ENCODE measurements around the gene ABTB2.

The ABTB2 gene

DNA sequence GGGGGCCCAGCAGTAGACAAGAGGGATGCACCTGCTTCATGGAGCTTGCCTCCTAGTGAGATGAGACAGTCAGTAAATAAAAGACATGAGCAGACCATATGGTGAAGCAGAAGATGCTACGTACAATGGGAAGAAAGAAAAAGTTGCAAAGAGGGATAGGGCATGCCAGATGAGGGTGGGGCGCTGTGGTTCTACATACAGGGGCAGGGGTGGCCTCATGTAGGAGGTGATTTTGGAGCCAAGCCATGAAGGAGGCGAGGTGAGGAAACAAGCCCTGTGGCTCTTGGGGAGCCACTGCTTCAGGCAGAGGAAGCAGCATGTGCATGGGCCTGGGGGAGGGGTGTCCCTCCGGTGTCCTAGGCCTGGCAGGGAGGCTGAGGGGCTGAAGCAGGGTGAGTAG is 237.2 kb downstream of the ABTB2 start:
- H3K36me3 ChIP-seq (ENCODE audit: control insufficient read depth, insufficient read depth, low read length), result peaks cover 36% of the 10 kb centered on the region
- H3K27me3 ChIP-seq (replicated peaks; ENCODE audit: control insufficient read depth, insufficient read depth, low read length), result no peaks in the 10 kb centered on the region
- TF ChIP-seq, protein P1, sequence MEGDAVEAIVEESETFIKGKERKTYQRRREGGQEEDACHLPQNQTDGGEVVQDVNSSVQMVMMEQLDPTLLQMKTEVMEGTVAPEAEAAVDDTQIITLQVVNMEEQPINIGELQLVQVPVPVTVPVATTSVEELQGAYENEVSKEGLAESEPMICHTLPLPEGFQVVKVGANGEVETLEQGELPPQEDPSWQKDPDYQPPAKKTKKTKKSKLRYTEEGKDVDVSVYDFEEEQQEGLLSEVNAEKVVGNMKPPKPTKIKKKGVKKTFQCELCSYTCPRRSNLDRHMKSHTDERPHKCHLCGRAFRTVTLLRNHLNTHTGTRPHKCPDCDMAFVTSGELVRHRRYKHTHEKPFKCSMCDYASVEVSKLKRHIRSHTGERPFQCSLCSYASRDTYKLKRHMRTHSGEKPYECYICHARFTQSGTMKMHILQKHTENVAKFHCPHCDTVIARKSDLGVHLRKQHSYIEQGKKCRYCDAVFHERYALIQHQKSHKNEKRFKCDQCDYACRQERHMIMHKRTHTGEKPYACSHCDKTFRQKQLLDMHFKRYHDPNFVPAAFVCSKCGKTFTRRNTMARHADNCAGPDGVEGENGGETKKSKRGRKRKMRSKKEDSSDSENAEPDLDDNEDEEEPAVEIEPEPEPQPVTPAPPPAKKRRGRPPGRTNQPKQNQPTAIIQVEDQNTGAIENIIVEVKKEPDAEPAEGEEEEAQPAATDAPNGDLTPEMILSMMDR (IDR thresholded peaks at IDR 0.05; ENCODE audit: insufficient read depth, low read length, poor library complexity, severe bottlenecking), result no peak
- no peak overlapping the region for H3K4me3 ChIP-seq (replicated peaks; ENCODE audit: low read depth, low read length)
- no peak for DNase-seq (ENCODE audit: extremely low read depth, insufficient read length)

DNA sequence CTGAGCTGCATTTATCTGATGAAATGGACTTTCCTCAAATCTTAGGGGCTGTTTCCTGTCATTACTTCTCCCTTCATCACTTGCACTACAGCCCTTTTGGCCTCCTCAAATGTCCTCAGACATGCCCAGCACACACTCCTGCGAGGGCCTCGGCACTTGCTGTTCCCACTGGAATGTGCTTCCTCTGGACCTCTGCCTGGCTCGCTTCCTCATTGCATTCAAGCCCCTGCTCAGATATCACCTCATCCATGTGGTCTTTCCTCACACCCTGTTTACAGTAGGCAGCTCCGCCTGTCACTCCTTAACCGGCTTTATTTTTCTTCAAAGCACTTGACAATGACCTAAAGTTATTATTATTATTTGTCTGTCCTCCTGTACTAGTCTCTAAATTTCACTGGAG is 243.3 kb downstream of the ABTB2 start:
- TF ChIP-seq, protein P1 (IDR thresholded peaks at IDR 0.05; ENCODE audit: insufficient read depth, low read length, poor library complexity, severe bottlenecking), result no peak

DNA sequence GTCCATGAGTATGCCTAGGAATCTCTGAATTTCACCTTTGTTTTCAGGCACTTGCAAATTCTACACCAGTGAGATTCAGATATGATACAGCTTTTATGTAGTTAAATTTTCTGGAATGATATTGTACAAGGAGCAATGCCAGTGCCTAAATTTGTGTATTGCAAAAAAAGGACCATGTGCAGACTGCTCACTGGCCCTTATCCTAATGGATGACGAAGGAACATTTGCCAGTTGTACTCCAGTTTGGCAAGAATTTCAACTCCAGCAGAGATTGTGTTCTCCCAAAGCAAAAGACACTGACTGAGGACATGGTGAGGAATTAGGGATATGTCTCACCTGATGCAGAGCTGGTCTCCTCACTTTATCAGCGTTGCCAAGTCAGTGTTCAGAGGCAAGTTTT is 243.8 kb downstream of the ABTB2 start:
- TF ChIP-seq, protein P1 (IDR thresholded peaks at IDR 0.05; ENCODE audit: insufficient read depth, low read length, poor library complexity, severe bottlenecking), result no peak
- Histone ChIP-seq H3K4me3 (replicated peaks; ENCODE audit: low read depth, low read length) (no peak overlapping the region), H3K27me3 (replicated peaks; ENCODE audit: control insufficient read depth, insufficient read depth, low read length) (no peaks in the 10 kb centered on the region), H3K36me3 (ENCODE audit: control insufficient read depth, insufficient read depth, low read length) (peaks cover 36% of the 10 kb centered on the region)
- DNase-seq (ENCODE audit: extremely low read depth, insufficient read length), result no peak

More for the DNA sequence above, 243.3 kb downstream of the ABTB2 start:
- H3K36me3 ChIP-seq (ENCODE audit: control insufficient read depth, insufficient read depth, low read length), result peaks cover 39% of the 10 kb centered on the region
- no peak overlapping the region for H3K4me3 ChIP-seq (replicated peaks; ENCODE audit: low read depth, low read length)
- no peaks in the 10 kb centered on the region for H3K27me3 ChIP-seq (replicated peaks; ENCODE audit: control insufficient read depth, insufficient read depth, low read length)
- no peak for DNase-seq (ENCODE audit: extremely low read depth, insufficient read length)

DNA sequence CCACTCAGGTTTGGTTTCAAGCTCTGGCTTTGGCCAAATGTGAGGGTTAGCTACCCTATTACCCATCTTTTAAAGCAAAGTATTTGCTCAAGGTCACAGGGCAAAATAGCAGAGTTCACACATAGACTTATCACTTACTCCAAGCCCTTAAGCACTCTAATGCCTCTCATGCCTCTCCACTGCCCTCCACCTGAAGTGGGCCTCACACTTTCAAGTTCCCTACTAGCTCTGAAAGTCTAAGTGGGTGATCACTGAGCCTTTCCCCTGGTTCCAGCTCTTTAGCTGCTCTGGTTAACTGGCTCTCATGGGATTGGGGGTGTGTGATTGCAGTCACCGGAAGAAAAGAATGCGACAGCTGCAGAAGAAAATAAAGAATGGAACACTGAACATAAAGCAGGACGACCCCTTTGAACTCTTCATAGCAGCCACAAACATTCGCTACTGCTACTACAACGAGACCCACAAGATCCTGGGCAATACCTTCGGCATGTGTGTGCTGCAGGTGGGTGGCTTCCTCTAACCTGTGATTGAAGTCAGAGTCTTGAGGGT is 246.0 kb downstream of the ABTB2 start:
- no peak for DNase-seq (ENCODE audit: extremely low read depth, insufficient read length)
- H3K4me3 ChIP-seq (replicated peaks; ENCODE audit: low read depth, low read length), result no peak overlapping the region
- H3K27me3 ChIP-seq (replicated peaks; ENCODE audit: control insufficient read depth, insufficient read depth, low read length), result no peaks in the 10 kb centered on the region
- peaks cover 26% of the 10 kb centered on the region for H3K36me3 ChIP-seq (ENCODE audit: control insufficient read depth, insufficient read depth, low read length)
- TF ChIP-seq, protein P1 (IDR thresholded peaks at IDR 0.05; ENCODE audit: insufficient read depth, low read length, poor library complexity, severe bottlenecking), result no peak

DNA sequence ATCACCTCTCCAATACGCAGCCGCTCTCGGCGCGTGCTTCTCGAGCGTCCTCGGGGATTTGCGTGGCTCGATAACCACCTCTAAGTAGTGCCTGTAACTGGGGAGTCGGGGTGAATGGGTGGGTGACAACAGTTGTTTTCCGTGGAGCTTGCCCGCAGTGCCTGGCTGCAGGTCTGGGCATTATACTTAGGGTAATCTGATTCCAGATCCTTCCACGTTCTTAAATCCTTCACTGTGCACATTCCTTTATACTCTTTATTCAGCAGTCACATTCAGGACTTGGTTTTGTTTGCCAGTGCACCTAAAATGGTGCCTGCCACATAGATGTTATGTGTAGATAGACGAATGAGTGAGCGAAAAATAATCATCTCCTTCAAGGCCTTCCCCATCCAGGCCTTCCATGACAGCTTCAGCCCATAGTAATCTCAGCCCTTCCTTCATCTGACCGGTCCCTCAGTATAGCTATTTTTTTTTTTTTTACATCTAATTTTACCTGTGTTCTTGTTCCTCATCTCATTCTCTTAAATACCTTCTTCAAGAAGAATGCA is 251.8 kb downstream of the ABTB2 start:
- TF ChIP-seq, protein P1 (IDR thresholded peaks at IDR 0.05; ENCODE audit: insufficient read depth, low read length, poor library complexity, severe bottlenecking), result no peak
- Histone ChIP-seq H3K4me3 (replicated peaks; ENCODE audit: low read depth, low read length) (peak overlapping the region; percentile 96), H3K36me3 (ENCODE audit: control insufficient read depth, insufficient read depth, low read length) (peaks cover 5% of the 10 kb centered on the region), H3K27me3 (replicated peaks; ENCODE audit: control insufficient read depth, insufficient read depth, low read length) (no peaks in the 10 kb centered on the region)
- DNase-seq (ENCODE audit: extremely low read depth, insufficient read length), result no peak

All from GM06990 (cell line).